NCI-H146 treated with DMSO at 0.1 percent for 48 hours (cell line): ENCODE data around the gene SDCBP2.

Experiments used
- DNase-seq: peaks from one replicate; lab custom pipeline; 2025; ENCODE audit not compliant: unreplicated experiment; lab: John Stamatoyannopoulos, UW

The SDCBP2 gene

GRCh38 chr20:1315804-1316203 lies 13.1 kb downstream of the SDCBP2 start:
- no peak for DNase-seq

GRCh38 chr20:1313236-1313964 lies 15.5 kb downstream of the SDCBP2 start:
- DNase-seq: peak; percentile 68

- DNase-seq: no peak
Measured at GRCh38 chr20:1312904-1313235, 16.1 kb downstream of the SDCBP2 start.

DNA sequence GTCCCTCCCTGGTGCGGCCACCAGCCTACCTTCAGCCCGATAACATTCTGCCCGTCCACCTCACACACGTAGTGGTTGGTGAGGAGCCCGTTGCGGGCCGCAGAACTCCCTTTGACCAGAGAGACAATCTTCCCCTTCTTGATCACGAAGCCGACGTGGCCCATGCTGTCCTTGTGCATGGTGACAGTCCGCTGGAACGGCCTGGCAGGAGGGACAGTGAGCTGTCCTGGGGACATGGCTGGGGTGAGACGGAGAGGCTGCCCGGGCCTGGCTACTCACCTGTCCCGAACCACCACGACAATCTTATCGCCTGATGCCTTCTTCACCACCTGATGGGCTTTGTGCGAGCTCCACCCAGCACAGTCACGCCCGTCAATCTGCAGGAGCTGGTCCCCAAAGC lies 16.6 kb downstream of the SDCBP2 start:
- no peak for DNase-seq

GRCh38 chr20:1310506-1311190 lies 18.3 kb downstream of the SDCBP2 start:
- no peak for DNase-seq

- no peak for DNase-seq
Measured at GRCh38 chr20:1310071-1310470, 18.9 kb downstream of the SDCBP2 start.

DNA sequence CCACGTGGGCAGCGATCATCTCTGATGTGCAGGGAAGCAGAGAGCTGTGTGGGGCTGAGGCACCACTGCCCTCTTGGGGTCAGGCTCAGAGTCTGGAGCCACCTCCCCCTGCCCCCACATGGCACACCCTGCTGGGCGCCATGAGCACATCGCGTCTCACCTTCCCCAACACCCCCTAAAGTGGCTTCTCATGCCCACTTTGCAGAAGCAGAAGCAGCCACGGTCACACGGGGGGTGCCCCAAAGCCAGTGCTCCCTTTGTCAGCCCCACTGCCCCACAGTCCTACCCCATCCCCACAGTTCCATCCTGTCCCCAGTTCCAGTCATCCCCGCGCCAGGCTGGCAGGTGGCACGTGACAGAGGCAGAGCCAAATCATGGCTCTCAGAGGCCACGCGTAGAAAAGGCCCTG lies 19.5 kb downstream of the SDCBP2 start:
- DNase-seq: no peak

DNA sequence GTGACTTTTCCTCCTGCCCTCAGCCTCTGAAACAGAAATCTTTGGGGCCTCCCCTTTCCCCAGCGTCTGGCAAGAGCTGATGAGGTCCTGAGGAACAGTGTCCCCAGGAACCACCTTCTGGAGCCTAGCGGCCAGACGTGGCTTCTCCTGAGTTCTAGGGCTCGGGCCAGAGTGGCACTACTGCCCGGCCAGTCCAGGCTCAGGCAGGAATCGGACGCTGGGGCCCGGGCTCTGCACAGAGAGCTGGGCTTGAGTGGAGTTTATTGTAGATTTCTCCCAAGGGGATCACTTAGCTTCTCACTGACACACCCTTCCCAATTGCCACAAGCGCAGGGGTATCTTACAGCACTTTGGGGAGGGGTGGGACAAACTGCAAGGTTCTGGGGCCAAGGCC lies 20.2 kb downstream of the SDCBP2 start:
- no peak for DNase-seq

GRCh38 chr20:1308067-1308701 lies 20.8 kb downstream of the SDCBP2 start:
- no peak for DNase-seq

DNA sequence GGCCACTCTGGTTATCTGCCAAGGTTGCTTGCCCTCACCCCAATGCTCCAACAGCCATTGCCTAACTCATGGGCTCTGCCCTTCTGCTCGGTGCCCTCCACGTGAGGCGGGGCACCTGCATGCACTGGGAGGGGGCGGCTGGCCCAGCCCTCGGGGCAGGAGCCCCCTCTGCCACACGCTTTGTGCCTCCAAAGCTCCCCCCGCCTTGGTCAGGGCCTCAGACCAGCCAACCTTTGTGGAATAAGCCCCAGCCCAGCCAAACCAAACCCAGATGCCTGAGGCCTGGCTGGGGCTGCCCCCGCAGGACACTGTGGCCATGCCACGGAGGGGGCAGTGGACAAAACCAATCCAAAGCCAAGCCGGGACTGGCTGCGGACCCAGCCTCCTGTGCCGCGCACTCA lies 21.4 kb downstream of the SDCBP2 start:
- no peak for DNase-seq

GRCh38 chr20:1307171-1307570 lies 21.8 kb downstream of the SDCBP2 start:
- DNase-seq: no peak

DNA sequence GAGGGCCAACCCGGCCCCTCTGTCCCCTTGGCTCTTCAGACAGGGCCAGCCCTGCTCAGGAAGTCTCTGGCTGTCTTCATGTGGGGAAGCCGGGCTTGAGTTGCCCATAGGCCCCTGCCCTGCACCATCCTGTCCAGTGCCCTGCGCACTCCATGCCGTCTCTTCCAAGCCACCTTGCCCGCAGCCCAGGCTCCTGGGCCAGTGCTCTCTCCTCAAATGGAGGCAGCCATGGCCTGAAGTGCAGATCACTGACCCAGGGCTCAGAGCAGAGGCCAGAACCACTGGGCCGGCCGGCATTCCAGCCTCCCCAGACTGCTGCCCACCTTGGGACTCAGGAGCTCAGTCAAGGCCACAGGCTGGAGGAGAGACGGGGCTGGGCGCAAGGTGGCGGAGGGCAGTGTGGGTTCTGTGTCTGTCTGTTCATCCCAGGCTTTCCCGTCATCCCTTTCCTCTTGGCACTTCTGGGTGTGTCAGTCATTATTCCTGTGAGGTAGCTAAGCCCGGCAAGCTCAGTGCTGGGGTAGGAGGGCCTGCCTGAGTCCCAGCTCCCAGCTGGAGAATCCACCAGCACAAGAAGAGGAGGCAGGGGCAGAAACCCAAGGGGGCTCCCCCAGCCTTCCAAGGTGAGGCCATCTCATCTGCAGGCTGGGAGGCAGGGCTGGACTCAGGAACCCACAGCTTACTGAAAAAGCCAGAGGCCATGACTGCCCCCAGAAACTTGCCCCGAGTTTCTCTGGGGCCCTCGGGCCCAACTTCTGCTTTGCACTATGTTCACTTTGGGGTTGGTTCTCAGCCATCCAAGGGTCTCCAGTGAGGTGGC lies 22.4 kb downstream of the SDCBP2 start:
- DNase-seq: no peak

DNA sequence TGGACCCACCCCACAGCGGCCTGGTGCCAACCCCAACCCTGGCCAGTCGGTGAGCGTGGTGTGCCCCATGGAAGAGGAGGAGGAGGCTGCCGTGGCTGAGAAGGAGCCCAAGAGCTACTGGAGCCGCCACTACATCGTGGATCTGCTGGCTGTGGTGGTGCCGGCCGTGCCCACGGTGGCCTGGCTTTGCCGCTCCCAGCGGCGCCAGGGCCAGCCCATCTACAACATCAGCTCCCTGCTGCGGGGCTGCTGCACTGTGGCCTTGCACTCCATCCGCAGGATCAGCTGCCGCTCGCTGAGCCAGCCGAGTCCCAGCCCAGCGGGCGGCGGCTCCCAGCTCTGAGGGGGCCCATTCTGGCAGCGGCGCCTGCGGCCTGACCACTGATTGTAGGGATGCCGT lies 23.2 kb downstream of the SDCBP2 start:
- DNase-seq: no peak

GRCh38 chr20:1304710-1305515 lies 24.0 kb downstream of the SDCBP2 start:
- DNase-seq: no peak

DNA sequence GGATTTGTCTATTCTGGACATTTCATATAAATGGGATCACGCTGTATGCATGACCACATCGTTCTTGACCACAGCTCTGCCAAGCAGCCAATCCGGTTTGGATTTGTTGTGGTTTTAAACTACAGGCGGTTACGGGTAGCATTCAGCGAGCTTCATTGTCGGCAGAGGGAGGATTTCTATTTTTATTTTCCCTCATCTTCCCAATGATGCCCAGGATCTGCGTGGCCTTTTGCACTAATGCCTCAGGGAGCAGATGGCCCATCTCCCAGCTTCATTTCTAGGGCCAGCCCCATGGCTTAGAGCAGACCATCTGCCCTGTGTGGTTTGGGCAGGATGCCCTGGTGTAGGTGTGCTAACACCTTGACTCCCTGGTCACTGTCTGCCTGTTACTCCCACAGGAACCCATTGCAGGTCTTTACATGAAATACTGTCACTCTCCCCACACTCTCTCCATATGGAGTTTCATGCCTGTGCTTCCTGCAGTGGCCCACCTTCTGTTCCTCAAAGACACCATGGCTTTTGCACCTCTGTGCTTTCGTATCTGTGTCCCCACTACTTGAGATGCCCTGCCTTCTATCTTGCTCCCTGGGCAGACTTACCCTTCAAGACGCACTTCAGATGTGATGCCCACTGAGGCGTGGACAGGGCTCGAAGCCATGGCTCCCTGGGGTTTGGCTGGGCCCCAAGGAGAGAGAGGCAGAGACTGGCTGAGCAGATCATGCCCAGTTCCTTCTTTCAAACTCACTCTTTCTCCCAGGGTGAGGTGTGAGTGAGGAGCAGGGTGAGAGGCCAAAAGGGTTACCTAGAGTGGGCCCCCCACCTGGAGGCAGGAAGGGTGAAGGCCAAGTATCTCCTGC lies 26.0 kb downstream of the SDCBP2 start:
- DNase-seq: no peak

- DNase-seq: no peak
Measured at GRCh38 chr20:1301031-1301529, 27.9 kb downstream of the SDCBP2 start.

DNA sequence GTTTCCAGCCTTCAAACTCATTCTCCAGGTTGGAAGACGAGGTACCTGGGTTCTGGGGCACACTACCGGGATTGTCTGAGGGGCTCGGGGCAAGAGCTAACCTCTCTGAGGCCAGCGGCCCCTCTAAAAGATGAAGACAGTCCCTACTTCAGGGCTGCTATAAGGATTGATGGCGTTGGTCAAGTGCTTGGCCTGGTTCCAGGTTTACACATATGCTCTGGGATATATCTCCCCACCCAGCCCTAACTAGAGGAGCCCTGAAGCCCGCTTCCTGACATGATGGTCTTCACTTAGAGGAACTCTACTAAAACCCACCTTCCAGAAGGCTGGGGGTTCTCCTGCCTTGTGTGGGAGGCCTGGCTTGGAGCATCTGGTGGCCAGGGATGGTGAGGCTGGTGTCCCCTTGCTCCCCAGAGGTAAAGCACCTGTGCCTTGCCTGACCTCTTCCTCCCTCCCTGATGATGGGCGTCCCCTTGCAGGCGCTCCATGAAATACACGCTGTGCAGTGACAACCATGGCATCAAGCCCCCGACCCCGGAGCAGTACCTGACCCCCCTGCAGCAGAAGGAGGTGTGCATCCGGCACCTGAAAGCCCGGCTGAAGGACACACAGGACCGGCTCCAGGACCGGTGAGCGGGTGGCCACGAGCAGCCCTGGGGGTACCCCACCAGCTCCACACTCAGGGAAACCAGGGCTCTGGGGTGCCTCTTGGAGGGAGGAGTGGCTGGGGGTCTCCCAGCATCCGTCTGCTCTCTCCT lies 28.7 kb downstream of the SDCBP2 start:
- no peak for DNase-seq

GRCh38 chr20:1299522-1299921 lies 29.4 kb downstream of the SDCBP2 start:
- no peak for DNase-seq
